Measurements from ENCODE around the gene TGFBR3. TPM values are rescaled to one million over a fixed set of nuclear protein-coding genes. Genes with fewer than 3 reads are reported as not detected.
A peak's percentile ranks its signal among the peaks of the same experiment; 100 is the strongest.
"Not testable (repeated sequence)": the region's sequence is repeated elsewhere in the genome, so short reads cannot be mapped to it uniquely, and the experiment has no call there.

The TGFBR3 gene
- total RNA-seq, 3 donors from 2014 or later: 18.9 to 34.1 (median 20.0) TPM

DNA sequence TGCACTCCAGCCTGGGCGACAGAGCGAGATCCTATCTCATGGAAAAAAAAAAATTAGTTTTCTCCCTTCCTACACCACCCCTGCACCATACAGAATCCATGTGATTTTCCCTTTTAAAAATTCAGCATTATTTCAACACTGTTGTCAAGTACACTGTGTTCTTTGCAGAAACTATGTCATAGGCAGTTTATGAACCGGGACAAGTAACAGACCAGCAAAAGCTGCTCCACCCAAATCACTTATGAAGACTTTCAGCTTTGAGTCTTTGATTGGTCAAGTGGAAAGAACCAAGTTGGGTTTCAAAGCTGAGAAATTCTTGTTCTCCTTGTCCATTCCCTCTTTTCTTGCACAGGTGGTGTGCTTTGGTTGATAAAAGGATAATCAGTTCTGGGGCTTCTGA, 212.3 kb downstream of the TGFBR3 start:
- no peak for DNase-seq
- ATAC-seq: no peak
- Mint-ChIP-seq H3K36me3 (ENCODE audit: insufficient read depth) (no peaks in the 10 kb centered on the region), H3K27me3 (ENCODE audit: low read depth) (no peaks in the 10 kb centered on the region), H3K9me3 (no peaks in the 10 kb centered on the region), H3K4me1 (ENCODE audit: low read depth) (peaks cover 28% of the 10 kb centered on the region), H3K4me3 (no peak overlapping the region)

DNA sequence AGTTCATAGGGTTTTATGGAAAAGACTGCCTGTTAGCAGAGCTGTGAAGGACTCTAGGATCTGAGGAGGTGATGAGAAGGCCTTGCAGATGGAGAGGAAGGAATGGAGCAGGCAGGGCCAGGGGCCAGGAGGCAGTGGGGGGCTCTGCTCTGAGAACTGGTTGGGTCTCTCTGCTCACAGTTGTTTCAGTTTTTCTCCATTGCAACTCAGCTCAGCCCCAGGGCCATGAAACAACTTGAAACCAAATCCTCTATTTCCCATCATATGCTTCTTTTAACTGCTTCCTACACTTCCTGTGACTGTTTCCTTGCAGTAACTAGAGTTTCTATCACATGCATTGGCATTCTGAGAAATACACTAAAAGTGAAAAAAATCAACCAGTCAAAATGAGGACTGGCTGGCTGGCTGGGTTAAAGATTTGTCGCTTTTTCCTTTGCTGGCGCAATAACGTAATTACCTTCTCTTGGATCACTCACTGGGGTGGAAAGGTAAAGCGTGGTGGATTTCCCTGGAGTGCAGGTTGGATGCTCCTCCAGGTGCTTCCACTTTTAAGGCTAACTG, 213.3 kb downstream of the TGFBR3 start:
- Mint-ChIP-seq H3K4me3 (no peak overlapping the region), H3K36me3 (ENCODE audit: insufficient read depth) (no peaks in the 10 kb centered on the region), H3K9me3 (no peaks in the 10 kb centered on the region), H3K4me1 (ENCODE audit: low read depth) (peaks cover 31% of the 10 kb centered on the region), H3K27me3 (ENCODE audit: low read depth) (no peaks in the 10 kb centered on the region)
- DNase-seq: no peak
- peak; percentile 85 to 91 for ATAC-seq

DNA sequence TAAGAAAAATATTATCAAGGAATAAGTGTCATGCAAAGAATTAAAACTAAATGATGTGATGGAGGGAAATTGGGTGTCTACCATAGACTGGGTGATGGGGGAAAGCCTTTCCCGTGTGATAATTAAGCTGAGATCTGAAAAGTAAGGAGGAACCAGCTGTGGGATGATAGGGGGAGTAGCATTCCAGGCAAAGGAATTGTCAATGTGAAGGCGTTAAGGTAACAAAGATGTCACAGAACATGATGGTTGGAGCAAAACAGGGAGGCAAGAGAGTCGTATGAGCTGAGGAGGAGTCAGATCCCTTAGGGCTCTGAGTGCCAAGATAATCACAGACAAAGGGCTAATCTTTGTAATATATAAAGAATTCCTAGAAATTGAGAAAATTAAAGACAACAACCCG, 215.2 kb downstream of the TGFBR3 start:
- Mint-ChIP-seq H3K4me1 (ENCODE audit: low read depth) (peaks cover 31% of the 10 kb centered on the region), H3K4me3 (no peak overlapping the region), H3K9me3 (no peaks in the 10 kb centered on the region), H3K27me3 (ENCODE audit: low read depth) (no peaks in the 10 kb centered on the region), H3K36me3 (ENCODE audit: insufficient read depth) (no peaks in the 10 kb centered on the region)
- DNase-seq: no peak
- ATAC-seq: no peak

DNA sequence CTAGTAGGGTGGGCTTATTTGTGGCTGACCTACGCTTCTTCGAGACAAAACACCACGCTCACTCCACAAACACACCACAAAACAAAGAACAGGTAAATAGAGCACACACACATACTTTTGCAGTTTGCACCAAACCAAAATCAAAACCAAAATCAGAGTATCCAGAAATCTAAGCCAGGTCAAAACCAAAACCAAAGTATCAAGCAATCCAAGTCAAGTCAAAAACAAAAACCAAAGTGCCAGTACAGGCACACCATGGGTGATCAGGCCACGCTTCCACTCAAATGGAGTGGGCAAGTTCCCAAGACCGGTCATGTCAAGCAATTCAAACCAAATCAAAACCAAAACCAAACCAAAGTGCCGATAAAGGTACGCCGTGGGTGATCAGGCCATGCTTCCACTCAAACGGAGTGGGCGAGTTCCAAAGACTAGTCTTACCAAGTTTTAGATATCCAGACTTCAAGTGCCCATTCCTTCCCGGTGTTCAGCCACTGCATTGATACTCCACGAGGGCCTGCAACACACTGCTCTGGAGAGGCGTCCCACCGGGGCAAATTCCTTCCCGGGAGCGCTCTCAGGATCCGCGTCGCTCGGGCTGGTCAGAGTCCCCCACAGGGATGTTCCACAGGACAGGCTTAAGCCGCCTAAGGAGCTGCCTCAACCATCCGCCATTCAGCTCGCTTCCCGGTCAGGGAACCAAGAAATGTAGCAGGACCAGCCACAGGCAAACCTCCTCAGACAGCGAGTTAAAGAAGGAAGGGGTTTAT, 216.2 kb downstream of the TGFBR3 start:
- DNase-seq: no peak
- no peaks in the 10 kb centered on the region for H3K36me3 Mint-ChIP-seq (ENCODE audit: insufficient read depth)
- no peaks in the 10 kb centered on the region for H3K27me3 Mint-ChIP-seq (ENCODE audit: low read depth)
- peaks cover 31% of the 10 kb centered on the region for H3K4me1 Mint-ChIP-seq (ENCODE audit: low read depth)
- ATAC-seq: no peak
- no peaks in the 10 kb centered on the region for H3K9me3 Mint-ChIP-seq
- no peak overlapping the region for H3K4me3 Mint-ChIP-seq

DNA sequence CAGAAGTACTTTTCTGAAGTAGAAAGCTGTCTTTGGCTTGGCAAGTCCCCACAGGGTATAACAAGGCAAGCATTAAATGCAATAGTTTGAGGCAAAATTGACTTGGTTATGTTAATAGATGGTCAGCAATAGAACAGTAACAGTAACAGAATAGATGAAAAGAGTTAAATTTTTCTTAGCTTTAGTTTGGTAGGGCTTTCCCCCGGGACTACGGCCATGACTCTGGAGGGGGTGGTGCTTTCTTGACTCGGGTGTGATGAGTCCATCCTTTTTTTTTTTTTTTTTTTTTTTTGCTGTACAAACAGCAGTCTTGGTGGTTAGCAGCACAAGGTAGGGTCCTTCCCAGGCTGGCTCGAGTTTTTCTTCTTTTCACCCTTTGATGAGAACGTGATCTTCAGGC, 219.3 kb downstream of the TGFBR3 start:
- not testable (repeated sequence) for H3K4me1 Mint-ChIP-seq (ENCODE audit: low read depth); H3K36me3 Mint-ChIP-seq (ENCODE audit: insufficient read depth); H3K27me3 Mint-ChIP-seq (ENCODE audit: low read depth); H3K9me3 Mint-ChIP-seq; H3K4me3 Mint-ChIP-seq; ATAC-seq; DNase-seq

DNA sequence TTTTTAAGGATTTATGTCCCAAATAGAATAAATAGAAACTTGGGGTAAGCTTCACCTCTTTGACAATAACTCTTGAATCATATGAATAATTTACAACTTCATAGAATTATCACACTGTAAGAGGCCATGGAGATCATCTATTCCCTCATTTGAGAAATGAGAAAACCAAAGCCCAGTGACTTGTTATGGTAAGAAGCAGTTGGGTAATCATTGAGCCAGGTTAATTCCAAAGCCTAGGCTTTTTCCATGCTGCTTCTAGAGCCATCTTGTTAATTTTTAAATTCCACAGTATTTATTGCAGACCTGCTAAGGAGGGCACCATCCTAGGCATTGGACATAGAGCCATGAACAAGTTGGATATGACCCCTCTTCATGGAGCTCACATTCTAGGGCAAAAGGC, 224.8 kb downstream of the TGFBR3 start:
- ATAC-seq (no peak), DNase-seq (no peak)
- H3K4me1 Mint-ChIP-seq (ENCODE audit: low read depth): no peaks in the 10 kb centered on the region
- H3K27me3 Mint-ChIP-seq (ENCODE audit: low read depth): no peaks in the 10 kb centered on the region
- H3K4me3 Mint-ChIP-seq: no peak overlapping the region
- H3K9me3 Mint-ChIP-seq: peaks cover 9% of the 10 kb centered on the region
- H3K36me3 Mint-ChIP-seq (ENCODE audit: insufficient read depth): no peaks in the 10 kb centered on the region

DNA sequence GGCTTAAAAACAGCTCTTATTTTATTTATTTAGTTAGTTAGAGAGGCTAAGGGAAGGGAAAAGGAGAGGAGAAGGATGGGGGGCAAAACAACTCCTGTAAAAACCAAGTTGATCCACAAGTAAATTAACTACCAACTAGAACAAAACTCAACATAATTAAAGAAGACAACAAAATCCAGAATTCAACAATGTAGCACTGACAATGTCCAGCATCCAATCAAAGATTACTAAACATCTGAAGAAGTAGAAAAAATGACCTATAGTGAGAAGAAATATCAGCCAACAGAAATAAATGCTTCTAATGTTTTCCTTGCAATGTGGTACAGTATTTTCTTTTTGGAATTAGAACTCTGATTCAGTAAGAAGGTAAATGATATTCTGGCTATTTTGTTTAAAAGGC, 225.2 kb downstream of the TGFBR3 start:
- Mint-ChIP-seq H3K4me3 (no peak overlapping the region), H3K9me3 (peaks cover 9% of the 10 kb centered on the region), H3K4me1 (ENCODE audit: low read depth) (no peaks in the 10 kb centered on the region), H3K36me3 (ENCODE audit: insufficient read depth) (no peaks in the 10 kb centered on the region), H3K27me3 (ENCODE audit: low read depth) (no peaks in the 10 kb centered on the region)
- ATAC-seq: no peak
- DNase-seq: no peak

DNA sequence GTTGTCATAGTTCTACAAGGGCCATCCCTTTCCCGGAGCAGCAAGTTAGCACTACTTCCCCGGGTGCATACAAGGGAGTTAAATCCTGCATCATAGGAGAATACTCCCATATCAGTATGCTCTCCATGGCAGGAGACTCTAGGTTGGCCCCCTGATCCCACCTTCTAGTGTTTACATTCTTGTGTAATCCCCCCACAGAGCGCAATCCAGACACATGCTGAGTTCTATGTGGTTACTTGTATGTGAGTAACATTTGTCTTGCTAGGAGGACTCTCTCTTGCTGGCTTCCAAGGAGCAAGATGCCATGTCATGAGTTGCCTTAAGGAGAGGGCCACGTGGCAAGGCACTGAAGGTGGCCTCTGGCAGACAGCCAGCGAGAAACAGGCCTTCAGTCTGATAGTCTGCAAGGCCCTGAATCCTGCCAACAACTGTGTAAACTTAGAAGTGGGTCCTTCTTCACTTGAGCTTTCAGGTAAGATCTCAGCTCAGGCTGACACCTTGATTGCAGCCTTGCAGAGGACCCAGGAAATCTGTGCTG, 230.0 kb downstream of the TGFBR3 start:
- no peak overlapping the region for H3K4me3 Mint-ChIP-seq
- H3K36me3 Mint-ChIP-seq (ENCODE audit: insufficient read depth): no peaks in the 10 kb centered on the region
- no peaks in the 10 kb centered on the region for H3K9me3 Mint-ChIP-seq
- ATAC-seq (no peak), DNase-seq (no peak)
- H3K4me1 Mint-ChIP-seq (ENCODE audit: low read depth): no peaks in the 10 kb centered on the region
- H3K27me3 Mint-ChIP-seq (ENCODE audit: low read depth): no peaks in the 10 kb centered on the region

DNA sequence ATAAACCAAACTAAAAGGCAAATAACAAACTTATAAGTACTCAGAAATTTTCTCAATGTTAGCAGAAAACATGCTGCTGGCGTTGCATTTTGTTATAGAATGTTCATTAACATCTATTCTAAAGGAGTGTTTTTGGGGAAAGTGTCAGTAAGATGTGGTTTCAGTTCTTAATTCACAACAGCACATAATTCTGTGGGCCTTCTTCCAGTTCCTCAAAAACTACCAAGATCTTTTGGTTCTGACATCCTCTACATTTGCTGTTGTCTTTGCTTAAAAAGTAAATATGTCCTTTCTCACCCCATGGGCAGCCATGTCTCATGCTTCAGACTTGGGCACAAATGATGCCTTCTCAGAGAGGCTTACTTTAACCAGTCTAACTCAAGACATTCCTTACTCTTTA, 232.8 kb downstream of the TGFBR3 start:
- Mint-ChIP-seq H3K9me3 (no peaks in the 10 kb centered on the region), H3K4me3 (no peak overlapping the region), H3K4me1 (ENCODE audit: low read depth) (peaks cover 2% of the 10 kb centered on the region), H3K27me3 (ENCODE audit: low read depth) (no peaks in the 10 kb centered on the region), H3K36me3 (ENCODE audit: insufficient read depth) (no peaks in the 10 kb centered on the region)
- ATAC-seq: no peak
- DNase-seq: no peak

DNA sequence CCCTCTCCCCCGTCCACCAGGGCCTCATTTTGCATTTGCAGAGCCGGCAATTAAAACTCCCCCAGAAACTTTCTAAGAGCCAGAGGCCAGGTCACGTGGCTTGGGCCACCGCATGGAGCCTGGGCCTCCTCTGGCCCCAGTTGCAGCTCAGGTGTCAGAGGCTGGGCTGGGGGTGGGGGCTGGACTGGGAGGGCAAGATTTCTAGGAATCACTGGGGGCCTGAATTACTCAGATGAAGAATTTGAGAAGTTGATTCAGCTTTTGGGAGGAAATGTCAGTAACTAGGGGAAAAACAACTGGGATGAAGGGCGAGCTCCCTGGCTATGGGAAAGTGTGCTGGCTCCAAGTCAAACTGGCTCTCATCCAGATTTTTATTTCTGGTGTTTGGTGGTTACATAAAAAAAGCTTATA, 234.3 kb downstream of the TGFBR3 start:
- Mint-ChIP-seq H3K4me1 (ENCODE audit: low read depth) (peaks cover 16% of the 10 kb centered on the region), H3K9me3 (no peaks in the 10 kb centered on the region), H3K27me3 (ENCODE audit: low read depth) (no peaks in the 10 kb centered on the region), H3K4me3 (no peak overlapping the region), H3K36me3 (ENCODE audit: insufficient read depth) (no peaks in the 10 kb centered on the region)
- ATAC-seq (no peak), DNase-seq (no peak)

DNA sequence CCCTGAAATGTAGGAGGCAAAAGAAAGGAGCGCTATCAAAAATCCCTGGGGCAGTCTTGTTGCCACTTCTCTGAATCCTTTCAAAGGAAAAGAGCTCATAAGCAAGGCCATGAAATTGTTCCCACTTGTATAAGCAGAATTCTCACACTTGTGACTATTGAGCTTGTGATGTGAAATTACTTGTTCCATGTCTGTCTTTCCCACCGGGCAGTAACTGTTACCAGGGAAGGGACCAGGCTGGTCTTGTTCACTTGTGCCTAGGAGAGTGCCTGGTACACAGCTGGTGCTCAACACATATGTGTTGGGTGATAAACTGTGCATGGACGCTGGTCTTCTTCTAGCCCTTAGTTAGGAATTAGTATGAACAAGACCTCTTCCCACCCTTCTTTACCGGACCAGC, 234.7 kb downstream of the TGFBR3 start:
- Mint-ChIP-seq H3K36me3 (ENCODE audit: insufficient read depth) (no peaks in the 10 kb centered on the region), H3K27me3 (ENCODE audit: low read depth) (no peaks in the 10 kb centered on the region), H3K4me1 (ENCODE audit: low read depth) (peaks cover 19% of the 10 kb centered on the region), H3K9me3 (no peaks in the 10 kb centered on the region), H3K4me3 (no peak overlapping the region)
- ATAC-seq: no peak
- no peak for DNase-seq

DNA sequence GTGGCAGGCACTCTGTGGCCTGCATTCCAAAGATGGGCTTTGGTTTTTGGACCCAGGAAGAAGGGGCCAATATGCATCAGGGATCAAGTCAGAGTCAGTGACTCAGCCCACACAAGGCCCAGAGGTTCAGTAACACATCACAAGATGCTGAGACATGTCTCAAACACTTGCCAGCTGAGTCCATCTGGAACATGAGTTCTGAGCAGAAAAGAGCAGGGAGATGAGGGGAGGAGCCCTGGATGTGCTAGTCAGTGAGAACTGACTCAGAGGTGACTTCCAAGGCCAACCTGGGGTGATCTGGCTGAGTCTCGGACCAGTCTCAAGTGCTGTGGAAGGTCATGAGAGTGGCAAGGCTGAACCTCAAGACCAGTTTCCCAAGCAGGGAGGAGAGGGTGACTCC, 235.2 kb downstream of the TGFBR3 start:
- no peaks in the 10 kb centered on the region for H3K27me3 Mint-ChIP-seq (ENCODE audit: low read depth)
- ATAC-seq: no peak
- H3K9me3 Mint-ChIP-seq: no peaks in the 10 kb centered on the region
- peaks cover 19% of the 10 kb centered on the region for H3K4me1 Mint-ChIP-seq (ENCODE audit: low read depth)
- H3K4me3 Mint-ChIP-seq: no peak overlapping the region
- DNase-seq: no peak
- H3K36me3 Mint-ChIP-seq (ENCODE audit: insufficient read depth): no peaks in the 10 kb centered on the region

DNA sequence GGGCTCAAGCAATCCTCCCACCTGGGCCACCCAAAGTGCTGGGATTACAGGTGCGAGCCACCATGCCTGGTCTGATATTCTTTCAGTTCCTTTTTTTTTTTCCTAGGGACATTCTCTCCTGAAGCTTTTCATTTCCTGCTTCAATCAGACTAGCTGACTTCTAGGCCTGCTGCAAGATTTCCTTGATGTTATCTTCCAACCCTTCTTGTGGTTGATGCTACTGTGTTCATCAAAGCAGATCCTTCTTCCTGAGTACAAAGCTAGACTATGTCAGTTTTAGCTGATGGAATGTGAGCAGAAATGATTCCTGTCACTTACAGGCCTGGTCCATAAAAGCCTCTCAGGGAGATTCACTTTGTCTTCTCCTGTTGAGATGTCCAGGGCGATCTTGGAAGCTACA, 238.9 kb downstream of the TGFBR3 start:
- H3K4me3 Mint-ChIP-seq: no peak overlapping the region
- DNase-seq: no peak
- no peaks in the 10 kb centered on the region for H3K27me3 Mint-ChIP-seq (ENCODE audit: low read depth)
- H3K9me3 Mint-ChIP-seq: no peaks in the 10 kb centered on the region
- peaks cover 19% of the 10 kb centered on the region for H3K4me1 Mint-ChIP-seq (ENCODE audit: low read depth)
- no peak for ATAC-seq
- H3K36me3 Mint-ChIP-seq (ENCODE audit: insufficient read depth): no peaks in the 10 kb centered on the region

DNA sequence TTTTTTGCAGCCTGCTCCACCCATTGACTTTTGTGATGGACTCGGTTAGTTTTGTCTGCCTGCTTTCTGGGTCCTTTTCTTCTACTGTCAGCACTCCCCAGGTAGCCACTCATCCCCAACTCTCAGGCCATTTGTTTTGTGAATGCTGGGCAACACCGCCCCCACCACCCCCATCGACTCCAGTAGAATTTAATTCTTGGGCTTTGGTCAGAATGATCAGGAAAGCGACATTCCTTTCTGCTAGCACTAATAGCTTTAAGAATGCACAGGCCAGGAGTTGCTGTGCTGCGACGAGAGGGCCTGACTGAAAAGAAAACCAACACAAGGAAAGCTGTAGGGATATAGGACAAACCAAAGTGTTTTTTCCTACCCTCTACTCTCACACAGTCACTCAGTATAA, 240.9 kb downstream of the TGFBR3 start:
- Mint-ChIP-seq H3K4me1 (ENCODE audit: low read depth) (peaks cover 19% of the 10 kb centered on the region), H3K27me3 (ENCODE audit: low read depth) (no peaks in the 10 kb centered on the region), H3K9me3 (peaks cover 12% of the 10 kb centered on the region), H3K4me3 (no peak overlapping the region), H3K36me3 (ENCODE audit: insufficient read depth) (peaks cover 2% of the 10 kb centered on the region)
- no peak for ATAC-seq
- no peak for DNase-seq

DNA sequence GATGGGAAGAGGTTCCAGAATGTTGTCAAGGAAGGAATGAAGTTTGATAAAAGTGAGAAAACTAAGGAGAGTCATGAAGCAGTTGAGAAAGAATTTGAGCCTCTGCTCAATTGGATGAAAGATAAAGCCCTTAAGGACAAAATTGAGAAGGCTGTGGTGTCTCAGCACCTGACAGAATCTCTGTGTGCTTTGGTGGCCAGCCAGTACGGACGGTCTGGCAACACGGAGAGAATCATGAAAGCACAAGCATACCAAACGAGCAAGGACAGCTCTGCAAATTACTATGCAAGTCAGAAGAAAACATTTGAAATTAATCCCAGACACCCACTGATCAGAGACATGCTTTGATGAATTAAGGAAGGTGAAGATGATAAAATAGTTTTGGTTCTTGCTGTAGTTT, 242.5 kb downstream of the TGFBR3 start:
- DNase-seq: no peak
- peaks cover 18% of the 10 kb centered on the region for H3K4me1 Mint-ChIP-seq (ENCODE audit: low read depth)
- peaks cover 2% of the 10 kb centered on the region for H3K36me3 Mint-ChIP-seq (ENCODE audit: insufficient read depth)
- H3K27me3 Mint-ChIP-seq (ENCODE audit: low read depth): no peaks in the 10 kb centered on the region
- H3K9me3 Mint-ChIP-seq: peaks cover 12% of the 10 kb centered on the region
- no peak overlapping the region for H3K4me3 Mint-ChIP-seq
- ATAC-seq: no peak
